Fibroblast of lung (primary cell): ENCODE measurements around the gene TMEM179. TPM values are rescaled to one million over a fixed set of nuclear protein-coding genes. Genes with fewer than 3 reads are reported as not detected.

Experiments used
- DNase-seq, 2 donors: peaks; one replicate each; pipeline versions ENCODE4 v3.0.0 to v3.0.0-alpha.2; 2010; ENCODE audit warnings: low read depth in 2 of 2
- H2AFZ ChIP-seq: 2 replicates; pipeline ENCODE4 v1.5.1; 2012; ENCODE audit warnings: low read length, control low read depth, inconsistent platforms
- H3K27ac ChIP-seq: 2 replicates; pipeline ENCODE4 v1.5.1; 2011; ENCODE audit warnings: low read length, control low read depth; ENCODE audit not compliant: insufficient read depth
- H3K27me3 ChIP-seq: 2 replicates; pipeline ENCODE4 v1.5.1; 2011; ENCODE audit warnings: mild to moderate bottlenecking, low read length; ENCODE audit not compliant: control insufficient read depth, insufficient read depth
- H3K36me3 ChIP-seq: 2 replicates; pipeline ENCODE4 v1.5.1; 2011; ENCODE audit warnings: low read length; ENCODE audit not compliant: control insufficient read depth, insufficient read depth
- H3K4me1 ChIP-seq: 2 replicates; pipeline ENCODE4 v1.5.1; 2011; ENCODE audit warnings: low read length; ENCODE audit not compliant: control insufficient read depth, insufficient read depth; ENCODE audit errors: extremely low read depth
- H3K4me2 ChIP-seq: 2 replicates; pipeline ENCODE4 v1.5.1; 2011; ENCODE audit warnings: low read length, control low read depth; ENCODE audit not compliant: insufficient read depth; ENCODE audit errors: extremely low read depth
- H3K4me3 ChIP-seq, 4 experiments: fragments of 200-600 bp in 1 of 4; sonication (generic) in 1 of 4; replicated peaks in 1 of 4; 2 replicates each; pipeline ENCODE4 v1.5.1; 2011 to 2016; ENCODE audit warnings: low read length in 4 of 4, low read depth in 3 of 4, mild to moderate bottlenecking in 3 of 4, control low read depth in 2 of 4, inconsistent platforms in 1 of 4, mixed read lengths in 1 of 4; ENCODE audit not compliant: insufficient read depth in 1 of 4; ENCODE audit errors: control extremely low read depth in 1 of 4
- H3K79me2 ChIP-seq: 2 replicates; pipeline ENCODE4 v1.5.1; 2012; ENCODE audit warnings: mild to moderate bottlenecking, low read length, inconsistent platforms; ENCODE audit not compliant: control insufficient read depth, insufficient read depth
- H3K9ac ChIP-seq: 2 replicates; pipeline ENCODE4 v1.5.1; 2011; ENCODE audit warnings: mild to moderate bottlenecking, low read length, control low read depth; ENCODE audit not compliant: insufficient read depth
- H3K9me3 ChIP-seq: 2 replicates; pipeline ENCODE4 v1.5.1; 2012; ENCODE audit warnings: low read depth, low read length; ENCODE audit not compliant: control insufficient read depth, insufficient read depth
- H4K20me1 ChIP-seq: 2 replicates; pipeline ENCODE4 v1.5.1; 2011; ENCODE audit warnings: low read length; ENCODE audit not compliant: control insufficient read depth, insufficient read depth; ENCODE audit errors: extremely low read depth
- CTCF ChIP-seq, 2 donors: IDR thresholded peaks in 1 of 2; conservative IDR thresholded peaks in 1 of 2; 1 replicate in 1 of 2; 2 replicates in 1 of 2; pipeline ENCODE4 v1.5.1; 2011 to 2012; ENCODE audit warnings: low read length in 2 of 2, control low read depth in 1 of 2, inconsistent platforms in 1 of 2, low read depth in 1 of 2, mild to moderate bottlenecking in 1 of 2
- EZH2 ChIP-seq: IDR thresholded peaks from 2 replicates; pipeline ENCODE4 v1.5.1; 2012; ENCODE audit warnings: low read length, control low read depth, mild to moderate bottlenecking; ENCODE audit errors: missing control alignments
- polyA plus RNA-seq, 2 donors: library from polyadenylated mRNA; depleted of rRNA in 1 of 2; stranded (reverse) in 1 of 2; unstranded in 1 of 2; fragments of >200 nt; gene quantifications; 2 replicates each; pipeline ENCODE4 v1.2.1, GENCODE V29; 2011 to 2012; ENCODE audit warnings: missing spikeins in 1 of 2
- total RNA-seq: library from RNA; depleted of rRNA; stranded (reverse); fragments of >200 nt; gene quantifications from 2 replicates; pipeline ENCODE4 v1.2.1, GENCODE V29; 2014

The TMEM179 gene
- total and polyA plus RNA-seq, 2 donors (not counting 1 experiment from before 2014, with no cell fraction given), result under 0.01 to 0.03 TPM

- H3K4me1 ChIP-seq, result no peaks in the 10 kb centered on the region
- H2AFZ ChIP-seq, result no peak overlapping the region
- H3K4me2 ChIP-seq, result no peak overlapping the region
- no peaks in the 10 kb centered on the region for H4K20me1 ChIP-seq
- H3K9me3 ChIP-seq, result no peaks in the 10 kb centered on the region
- H3K4me3 ChIP-seq, result no peak overlapping the region
- TF ChIP-seq EZH2 (no peak), CTCF (conservative IDR thresholded peaks at IDR 0.05 in 1 of 2, IDR thresholded peaks at IDR 0.05 in 1 of 2; ENCODE audit: low read depth in 1 of 2, low read length in 2 of 2) (no peak)
- no peaks in the 10 kb centered on the region for H3K36me3 ChIP-seq
- H3K27ac ChIP-seq, result no peak overlapping the region
- no peaks in the 10 kb centered on the region for H3K27me3 ChIP-seq
- DNase-seq, result no peak
- H3K9ac ChIP-seq, result no peak overlapping the region
- H3K79me2 ChIP-seq, result no peaks in the 10 kb centered on the region
Measured at GRCh38 chr14:104576970-104577332, 27.6 kb downstream of the TMEM179 start.

DNA sequence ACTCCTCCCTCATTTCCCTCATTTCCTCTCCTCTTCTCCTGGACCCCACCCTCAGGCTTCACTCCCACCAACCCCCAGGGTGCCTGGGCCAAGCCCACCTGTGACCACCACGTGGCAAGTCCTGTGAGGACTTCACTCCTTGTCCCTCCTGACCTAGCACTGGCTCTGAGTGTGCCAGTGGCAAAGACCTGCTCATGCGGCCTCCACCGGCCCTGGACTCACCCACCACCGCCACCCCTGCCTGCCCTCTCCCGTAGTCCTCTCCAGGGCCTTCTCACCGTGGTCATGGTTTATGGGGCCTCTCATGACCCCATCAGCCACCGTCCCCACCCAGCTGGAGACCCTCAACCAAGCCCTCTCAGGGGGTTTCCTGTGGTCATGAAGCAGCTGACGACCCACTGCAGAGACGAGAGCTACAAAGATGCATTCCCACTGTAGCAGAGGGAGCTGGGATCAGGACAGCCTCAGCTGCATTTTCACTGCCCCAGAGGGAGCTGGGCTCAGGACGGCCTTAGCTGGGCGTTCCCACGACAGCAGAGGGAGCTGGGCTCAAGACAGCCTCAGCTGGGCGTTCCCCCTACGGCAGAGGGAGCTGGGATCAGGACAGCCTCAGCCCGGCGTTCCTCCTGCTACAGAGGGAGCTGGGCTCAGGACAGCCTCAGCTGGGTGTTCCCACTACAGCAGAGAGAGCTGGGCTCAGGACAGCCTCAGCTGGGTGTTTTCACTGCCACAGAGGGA lies 28.2 kb downstream of the TMEM179 start:
- H2AFZ ChIP-seq, result no peak overlapping the region
- H3K4me1 ChIP-seq, result no peaks in the 10 kb centered on the region

More for the DNA sequence above, 28.2 kb downstream of the TMEM179 start:
- no peaks in the 10 kb centered on the region for H4K20me1 ChIP-seq
- no peak for TF ChIP-seq CTCF (conservative IDR thresholded peaks at IDR 0.05 in 1 of 2, IDR thresholded peaks at IDR 0.05 in 1 of 2; ENCODE audit: low read depth in 1 of 2, low read length in 2 of 2)
- TF ChIP-seq EZH2, result no peak
- DNase-seq, result no peak
- no peak overlapping the region for H3K27ac ChIP-seq
- no peak overlapping the region for H3K9ac ChIP-seq
- H3K79me2 ChIP-seq, result no peaks in the 10 kb centered on the region
- H3K27me3 ChIP-seq, result no peaks in the 10 kb centered on the region
- H3K4me2 ChIP-seq, result no peak overlapping the region
- no peak overlapping the region for H3K4me3 ChIP-seq
- no peaks in the 10 kb centered on the region for H3K9me3 ChIP-seq
- no peaks in the 10 kb centered on the region for H3K36me3 ChIP-seq
